ENCODE data around the gene TAS2R60. TPM values are rescaled to one million over a fixed set of nuclear protein-coding genes. Genes with fewer than 3 reads are reported as not detected.

TAS2R60 gene
- total and polyA plus RNA-seq, 9 of the 15 experiments (the other 6 are each of a cell fraction or from before 2014, with no cell fraction given): 0.08 TPM; not detected in 8

- TF ChIP-seq MXD1 (CRISPR knock-in tag; IDR thresholded peaks at IDR 0.05; ENCODE audit: borderline replicate concordance, poor library complexity, severe bottlenecking): no peak
- TF ChIP-seq NEUROD1 (IDR thresholded peaks at IDR 0.05; ENCODE audit: borderline replicate concordance, low read depth, low read length, partially characterized antibody): no peak
- 0 out of 2 replicates have a peak, but pooled peaks have one; percentile 25 for TF ChIP-seq ZZZ3 (IDR thresholded peaks at IDR 0.05)
- TF ChIP-seq, protein P1, sequence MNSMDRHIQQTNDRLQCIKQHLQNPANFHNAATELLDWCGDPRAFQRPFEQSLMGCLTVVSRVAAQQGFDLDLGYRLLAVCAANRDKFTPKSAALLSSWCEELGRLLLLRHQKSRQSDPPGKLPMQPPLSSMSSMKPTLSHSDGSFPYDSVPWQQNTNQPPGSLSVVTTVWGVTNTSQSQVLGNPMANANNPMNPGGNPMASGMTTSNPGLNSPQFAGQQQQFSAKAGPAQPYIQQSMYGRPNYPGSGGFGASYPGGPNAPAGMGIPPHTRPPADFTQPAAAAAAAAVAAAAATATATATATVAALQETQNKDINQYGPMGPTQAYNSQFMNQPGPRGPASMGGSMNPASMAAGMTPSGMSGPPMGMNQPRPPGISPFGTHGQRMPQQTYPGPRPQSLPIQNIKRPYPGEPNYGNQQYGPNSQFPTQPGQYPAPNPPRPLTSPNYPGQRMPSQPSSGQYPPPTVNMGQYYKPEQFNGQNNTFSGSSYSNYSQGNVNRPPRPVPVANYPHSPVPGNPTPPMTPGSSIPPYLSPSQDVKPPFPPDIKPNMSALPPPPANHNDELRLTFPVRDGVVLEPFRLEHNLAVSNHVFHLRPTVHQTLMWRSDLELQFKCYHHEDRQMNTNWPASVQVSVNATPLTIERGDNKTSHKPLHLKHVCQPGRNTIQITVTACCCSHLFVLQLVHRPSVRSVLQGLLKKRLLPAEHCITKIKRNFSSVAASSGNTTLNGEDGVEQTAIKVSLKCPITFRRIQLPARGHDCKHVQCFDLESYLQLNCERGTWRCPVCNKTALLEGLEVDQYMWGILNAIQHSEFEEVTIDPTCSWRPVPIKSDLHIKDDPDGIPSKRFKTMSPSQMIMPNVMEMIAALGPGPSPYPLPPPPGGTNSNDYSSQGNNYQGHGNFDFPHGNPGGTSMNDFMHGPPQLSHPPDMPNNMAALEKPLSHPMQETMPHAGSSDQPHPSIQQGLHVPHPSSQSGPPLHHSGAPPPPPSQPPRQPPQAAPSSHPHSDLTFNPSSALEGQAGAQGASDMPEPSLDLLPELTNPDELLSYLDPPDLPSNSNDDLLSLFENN (IDR thresholded peaks at IDR 0.05; ENCODE audit: low read depth in 2 of 2, low read length in 2 of 2): no peak
- 0 out of 2 replicates have a peak, but pooled peaks have one; percentile 7 for TF ChIP-seq RFX1 (IDR thresholded peaks at IDR 0.05)
- TF ChIP-seq ZNF12 (CRISPR knock-in tag; IDR thresholded peaks at IDR 0.05): no peak
- no peak for TF ChIP-seq ZBTB12 (CRISPR knock-in tag; IDR thresholded peaks at IDR 0.05)
- no peak for TF ChIP-seq E2F8 (IDR thresholded peaks at IDR 0.05; ENCODE audit: low read depth, partially characterized antibody)
- no peak for TF ChIP-seq CGGBP1 (CRISPR knock-in tag; IDR thresholded peaks at IDR 0.05)
- TF ChIP-seq DEAF1 (CRISPR knock-in tag; IDR thresholded peaks at IDR 0.05): peak; percentile 71
These were observed 26.6 kb upstream of the TAS2R60 start (continued) for GRCh38 chr7:143416565-143417149.
